Fibroblast of skin of back (primary cell): ENCODE data around the gene CTNNA1.

Experiments
- DNase-seq: peaks from one replicate; pipeline ENCODE4 v3.0.0-alpha.2; 2013

Gene CTNNA1

GRCh38 chr5:138951091-138951985, 198.1 kb downstream of the CTNNA1 start:
- no peak for DNase-seq

- no peak for DNase-seq
Observed at GRCh38 chr5:138951986-138952735, 198.9 kb downstream of the CTNNA1 start.

DNA sequence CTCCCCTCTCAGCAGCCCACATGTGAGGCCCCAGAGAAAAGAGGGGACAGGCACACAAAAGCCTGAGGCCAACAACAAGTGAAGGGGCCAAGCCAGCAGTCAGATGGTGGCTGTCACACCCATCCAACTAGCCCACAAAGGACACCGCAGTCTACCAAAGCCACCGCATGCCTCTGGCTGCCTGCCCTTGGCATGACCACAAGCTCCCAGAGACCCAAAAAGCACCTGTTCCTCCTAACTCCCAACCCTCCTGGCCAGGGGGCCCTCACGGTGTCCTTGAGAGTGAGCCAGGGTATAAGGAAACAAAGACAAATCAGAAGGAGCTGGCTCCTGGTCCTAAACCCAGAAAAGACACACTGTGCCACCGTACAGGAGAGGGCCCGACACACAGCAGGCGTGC, 199.7 kb downstream of the CTNNA1 start:
- DNase-seq = no peak

- peak; percentile 86 for DNase-seq
Observed at GRCh38 chr5:138953387-138954256, 200.4 kb downstream of the CTNNA1 start.

- DNase-seq = no peak
Observed at GRCh38 chr5:138954257-138955012, 201.2 kb downstream of the CTNNA1 start.

DNA sequence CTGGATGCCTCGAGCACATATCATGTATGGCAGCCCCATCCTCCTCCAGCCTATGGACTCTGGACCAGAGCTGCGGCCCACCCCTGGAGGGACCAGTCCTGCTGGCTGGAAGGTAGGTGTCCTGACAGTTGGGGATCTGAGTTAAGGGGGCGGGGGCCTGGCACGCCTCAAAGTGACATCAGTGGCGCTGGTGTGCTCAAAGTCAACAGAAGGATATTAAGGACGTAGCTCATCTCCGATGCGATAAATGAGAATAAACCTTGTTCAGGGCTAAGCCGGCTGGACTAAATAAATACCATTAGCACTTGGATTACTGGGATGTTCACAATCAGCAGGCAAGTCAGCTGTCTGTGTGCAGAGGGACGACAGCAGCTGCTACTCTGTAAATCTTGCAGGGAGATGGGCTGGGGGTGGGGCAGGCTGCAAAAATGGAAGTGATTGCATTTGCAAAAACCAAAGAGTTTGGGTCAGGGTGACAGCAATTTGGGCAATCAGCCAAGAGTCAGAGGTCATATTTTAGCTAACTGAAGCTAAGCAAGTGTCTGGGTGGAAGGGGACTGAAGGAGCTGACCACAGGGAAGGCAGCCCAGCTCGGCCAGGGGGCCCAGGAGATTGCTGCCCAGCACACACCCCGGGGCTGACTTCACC, 201.9 kb downstream of the CTNNA1 start:
- DNase-seq = no peak

DNA sequence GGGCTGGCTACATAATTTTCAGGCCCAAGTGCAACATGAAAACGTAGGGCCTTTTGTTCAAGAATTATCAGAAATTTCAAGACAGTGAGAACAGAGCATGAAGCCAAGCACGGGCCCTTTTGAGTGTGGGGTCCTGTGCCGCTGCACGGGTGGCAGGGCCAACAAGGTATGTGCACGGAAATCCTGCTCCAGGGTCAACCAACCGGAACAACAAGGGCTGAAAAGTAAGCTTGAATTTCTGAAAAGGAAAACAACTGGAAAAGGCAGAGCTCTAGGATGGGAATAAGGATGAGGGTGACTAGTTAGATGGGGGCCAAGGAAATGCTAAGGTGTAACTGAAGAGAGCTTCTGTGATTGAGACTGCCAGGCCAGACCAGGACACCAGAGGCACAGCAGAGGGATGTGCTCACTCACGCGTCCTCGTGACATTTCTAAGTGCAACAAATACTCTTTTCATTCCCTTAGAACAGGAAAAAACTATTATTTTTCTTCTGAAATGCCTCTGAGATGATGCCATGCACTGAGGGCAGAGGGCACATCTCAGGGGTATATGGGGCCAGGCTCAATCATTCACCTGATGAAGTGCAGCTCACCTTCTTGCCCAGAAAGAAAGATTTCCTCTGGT, 202.6 kb downstream of the CTNNA1 start:
- no peak for DNase-seq

GRCh38 chr5:138956801-138957200, 203.6 kb downstream of the CTNNA1 start:
- no peak for DNase-seq

GRCh38 chr5:138960145-138960692, 207.0 kb downstream of the CTNNA1 start:
- DNase-seq = no peak

GRCh38 chr5:138961221-138961620, 208.0 kb downstream of the CTNNA1 start:
- no peak for DNase-seq

- DNase-seq = no peak
Observed at GRCh38 chr5:138961729-138962128, 208.5 kb downstream of the CTNNA1 start.

DNA sequence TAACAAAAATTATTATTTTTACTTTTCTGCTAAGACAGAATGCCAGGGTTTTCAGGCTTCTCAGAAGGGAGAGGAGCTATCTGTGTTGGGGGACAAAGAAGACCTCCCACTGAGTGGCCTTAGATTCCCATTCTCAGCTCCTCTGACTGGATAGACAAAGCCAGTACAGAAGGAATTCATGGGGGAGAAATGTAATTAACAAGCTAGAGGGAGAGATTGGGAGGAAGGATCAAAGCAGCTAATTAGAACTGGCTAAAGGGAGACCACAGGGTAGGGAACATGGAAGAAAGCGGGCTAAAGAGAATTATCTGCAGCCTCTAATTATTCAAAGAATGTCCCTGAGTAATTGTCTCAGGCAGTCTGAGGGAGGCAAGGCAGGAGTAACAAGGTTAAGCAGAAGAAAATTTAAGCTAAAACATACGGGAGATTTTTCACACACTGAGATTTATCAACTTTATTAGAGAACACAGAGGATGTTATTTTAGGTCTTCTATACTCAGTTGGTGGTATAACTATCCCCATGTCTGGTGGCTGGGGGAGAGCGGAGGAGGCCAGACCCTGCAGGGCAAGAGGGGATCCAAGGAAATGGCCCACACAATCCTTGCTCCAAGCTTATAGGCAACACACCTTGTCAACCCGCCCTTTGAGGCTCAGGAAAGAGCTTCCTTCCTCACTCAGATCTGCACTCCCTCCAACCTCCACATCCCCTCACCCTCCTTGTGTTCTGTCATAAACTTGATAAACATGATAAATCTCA, 209.6 kb downstream of the CTNNA1 start:
- DNase-seq = no peak

GRCh38 chr5:138963763-138964371, 210.6 kb downstream of the CTNNA1 start:
- DNase-seq = peak; percentile 23

DNA sequence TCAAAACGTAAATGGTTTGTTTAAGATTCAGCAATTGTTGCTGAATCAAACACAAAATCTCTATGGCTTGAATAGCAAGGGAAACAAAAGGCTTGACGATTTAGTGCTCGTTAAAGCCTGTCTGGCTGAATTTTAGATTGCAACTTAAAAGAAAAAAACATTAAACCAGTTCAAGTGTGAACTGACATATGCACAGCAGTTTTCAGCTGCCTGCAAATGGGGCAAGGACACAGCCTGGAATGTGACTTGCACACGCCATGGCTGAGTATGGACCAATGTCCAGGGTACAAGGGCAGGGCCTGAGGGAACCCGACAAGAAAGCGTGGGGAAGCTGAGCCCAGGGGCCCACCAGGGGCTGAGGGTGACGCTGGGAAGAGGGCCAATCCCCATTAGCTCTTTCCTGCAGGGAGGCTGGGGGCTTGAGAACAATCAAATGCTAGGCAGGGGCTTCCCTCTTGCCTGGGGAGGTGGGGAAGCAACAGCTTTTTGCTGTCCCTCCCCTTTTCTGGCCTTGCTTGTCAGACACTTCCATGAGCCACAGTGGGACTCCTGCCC, 211.5 kb downstream of the CTNNA1 start:
- no peak for DNase-seq

GRCh38 chr5:138965626-138966025, 212.4 kb downstream of the CTNNA1 start:
- no peak for DNase-seq

DNA sequence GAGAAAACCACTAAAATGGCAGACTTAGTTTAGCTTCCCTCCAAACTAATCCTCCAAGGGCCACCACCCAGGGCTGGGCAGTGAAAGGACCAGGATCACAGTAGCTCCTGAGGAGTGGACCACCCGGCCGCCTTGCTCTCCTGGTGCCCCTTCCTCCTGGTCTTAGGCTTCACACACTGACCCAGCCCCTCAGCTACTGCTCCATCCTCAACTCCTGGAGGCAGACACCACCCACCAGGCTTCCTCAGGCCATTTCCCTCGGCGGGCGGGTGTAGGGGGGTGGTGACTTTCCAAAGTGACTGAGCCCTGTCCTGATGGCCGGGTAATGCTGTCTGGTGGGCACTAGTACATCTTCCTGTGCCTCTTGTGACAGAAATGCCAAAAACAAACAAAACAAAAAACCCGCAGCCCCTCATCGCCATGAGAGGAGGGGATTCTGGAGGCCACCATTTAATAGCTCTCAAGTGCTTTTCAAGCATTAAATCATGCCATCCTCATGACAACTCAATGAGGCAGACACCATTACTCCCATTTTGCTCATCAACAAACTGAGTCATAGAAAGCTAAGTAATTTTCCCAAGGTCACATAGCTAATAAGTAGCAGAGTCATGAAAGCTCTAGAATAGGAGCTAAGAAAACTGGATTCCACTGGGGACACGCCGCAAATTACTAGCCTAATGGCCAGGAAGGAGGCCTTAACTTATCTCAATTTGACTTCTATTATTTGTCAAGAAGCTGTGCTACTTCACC, 213.2 kb downstream of the CTNNA1 start:
- peak; percentile 22 for DNase-seq

GRCh38 chr5:138967791-138968448, 214.7 kb downstream of the CTNNA1 start:
- DNase-seq = peak; percentile 57

- no peak for DNase-seq
Observed at GRCh38 chr5:138968601-138969000, 215.4 kb downstream of the CTNNA1 start.
